ENCODE data around the gene WDR81. TPM values are rescaled to one million over a fixed set of nuclear protein-coding genes. Genes with fewer than 3 reads are reported as not detected.

WDR81 gene
- total and polyA plus RNA-seq, 2 experiments from 2014 or later: 3.5 to 14.5 TPM

- Histone ChIP-seq H3K36me3 (ENCODE audit: insufficient read depth) (no peaks in the 10 kb centered on the region), H3K4me1 (ENCODE audit: insufficient read depth) (no peaks in the 10 kb centered on the region), H3K9me2 (ENCODE audit: insufficient read depth) (no peaks in the 10 kb centered on the region), H3K27ac (ENCODE audit: low read depth) (no peak overlapping the region), H3K4me3 (no peak overlapping the region), H2AFZ (no peak overlapping the region), H4K20me1 (replicated peaks; ENCODE audit: insufficient read depth) (no peaks in the 10 kb centered on the region), H3K27me3 (ENCODE audit: insufficient read depth) (peaks cover 4% of the 10 kb centered on the region; the same call in 1 of the 2 replicates), H3K79me2 (replicated peaks; ENCODE audit: insufficient read depth) (no peaks in the 10 kb centered on the region), H3K4me2 (no peak overlapping the region), H3F3A (replicated peaks; ENCODE audit: low read depth) (0 out of 2 replicates have a peak, but pooled peaks cover 5% of the 10 kb centered on the region)
- DNase-seq (ENCODE audit: low spot score) (no peak), ATAC-seq (no peak)
- Mint-ChIP-seq H3K4me3 (no peak overlapping the region), H3K4me1 (no peaks in the 10 kb centered on the region; the same call in 2 of the 3 replicates), H3K9me3 (no peaks in the 10 kb centered on the region), H3K27me3 (ENCODE audit: insufficient read depth, low read depth, poor library complexity) (peaks cover 23% of the 10 kb centered on the region), H3K27ac (no peak overlapping the region), H3K36me3 (ENCODE audit: low read depth) (peaks cover 4% of the 10 kb centered on the region; the same call in 2 of the 3 replicates)
- TF ChIP-seq NANOG (IDR thresholded peaks at IDR 0.05; ENCODE audit: borderline replicate concordance): no peak
These were observed 2.8 kb downstream of the WDR81 start for GRCh38 chr17:1727258-1727789.

- H3K4me1 ChIP-seq (ENCODE audit: insufficient read depth): no peaks in the 10 kb centered on the region
- Mint-ChIP-seq H3K9me3 (no peaks in the 10 kb centered on the region), H3K36me3 (ENCODE audit: low read depth) (peaks cover 4% of the 10 kb centered on the region; the same call in 2 of the 3 replicates), H3K27ac (no peak overlapping the region), H3K4me1 (no peaks in the 10 kb centered on the region; the same call in 2 of the 3 replicates), H3K27me3 (ENCODE audit: insufficient read depth, low read depth, poor library complexity) (peaks cover 18% of the 10 kb centered on the region), H3K4me3 (no peak overlapping the region)
- no peaks in the 10 kb centered on the region for H3K36me3 ChIP-seq (ENCODE audit: insufficient read depth)
- peaks cover 4% of the 10 kb centered on the region; the same call in 1 of the 2 replicates for H3K27me3 ChIP-seq (ENCODE audit: insufficient read depth)
- H3K27ac ChIP-seq (ENCODE audit: low read depth): no peak overlapping the region
- H3K9me2 ChIP-seq (ENCODE audit: insufficient read depth): no peaks in the 10 kb centered on the region
- DNase-seq (ENCODE audit: low spot score) (no peak), ATAC-seq (no peak)
- no peaks in the 10 kb centered on the region for H4K20me1 ChIP-seq (replicated peaks; ENCODE audit: insufficient read depth)
- no peak overlapping the region for H2AFZ ChIP-seq
- H3K4me3 ChIP-seq: no peak overlapping the region
- H3K79me2 ChIP-seq (replicated peaks; ENCODE audit: insufficient read depth): no peaks in the 10 kb centered on the region
- no peak overlapping the region for H3K4me2 ChIP-seq
- H3F3A ChIP-seq (replicated peaks; ENCODE audit: low read depth): 0 out of 2 replicates have a peak, but pooled peaks cover 5% of the 10 kb centered on the region
- TF ChIP-seq NANOG (IDR thresholded peaks at IDR 0.05; ENCODE audit: borderline replicate concordance): no peak
- TF ChIP-seq STAT1 (IDR thresholded peaks at IDR 0.05; ENCODE audit: unreplicated experiment): no peak
- no peak for TF ChIP-seq EZH2phosphoT487 (IDR thresholded peaks at IDR 0.05; ENCODE audit: unreplicated experiment)
- no peak for TF ChIP-seq ZNF114 (CRISPR knock-in tag; IDR thresholded peaks at IDR 0.05)
- no peak for TF ChIP-seq ETS1 (IDR thresholded peaks at IDR 0.05)
- TF ChIP-seq ZNF331 (CRISPR knock-in tag; IDR thresholded peaks at IDR 0.05; ENCODE audit: low read depth): no peak
- TF ChIP-seq ZNF462 (CRISPR knock-in tag; IDR thresholded peaks at IDR 0.05): no peak
- TF ChIP-seq JUNB (IDR thresholded peaks at IDR 0.05; ENCODE audit: unreplicated experiment): no peak
- TF ChIP-seq POLR2AphosphoS5 (IDR thresholded peaks at IDR 0.05; ENCODE audit: low read depth): no peak
- TF ChIP-seq CREB1 (CRISPR knock-in tag; IDR thresholded peaks at IDR 0.05; ENCODE audit: low read depth): no peak
- no peak for TF ChIP-seq CTCF (conservative IDR thresholded peaks at IDR 0.05; ENCODE audit: low read depth in 2 of 2)
- TF ChIP-seq EZH2 (IDR thresholded peaks at IDR 0.05; ENCODE audit: low read depth, unreplicated experiment): no peak
These were observed 3.5 kb downstream of the WDR81 start for GRCh38 chr17:1727876-1728630.
